Activated CD4-positive, alpha-beta memory T cell treated with anti-CD3 and anti-CD28 coated beads, Interleukin-2, amount 10 ng/mL, durations not matched to agents 7 days and 5 days (primary cell): ENCODE data around the gene GATAD2B. TPM values are rescaled to one million over a fixed set of nuclear protein-coding genes. Genes with fewer than 3 reads are reported as not detected.
A peak's percentile ranks its signal among the peaks of the same experiment; 100 is the strongest.

Experiments used
- CTCF ChIA-PET: fragments of 350-600 bp; sonication (Branson Sonifier 250); formaldehyde crosslinking; loops from one replicate; lab custom pipeline; 2021; ENCODE audit warnings: antibody characterized with exemption, inconsistent platforms; lab: Charles Lee
- POLR2A ChIA-PET: fragments of 350-600 bp; sonication (Branson Sonifier 250); formaldehyde crosslinking; loops from one replicate; lab custom pipeline; 2021; ENCODE audit warnings: antibody characterized with exemption; lab: Charles Lee
- DNase-seq: peaks from one replicate; pipeline ENCODE4 v3.0.0-alpha.2; 2020
- H3K27ac Mint-ChIP-seq: one replicate; pipeline ENCODE4 v1.8.0; 2021; ENCODE audit warnings: mild to moderate bottlenecking, mixed read lengths
- H3K27me3 Mint-ChIP-seq: one replicate; pipeline ENCODE4 v1.8.0; 2021; ENCODE audit warnings: mixed read lengths
- H3K36me3 Mint-ChIP-seq: one replicate; pipeline ENCODE4 v1.8.0; 2021; ENCODE audit warnings: low read depth, mixed read lengths
- H3K4me1 Mint-ChIP-seq: one replicate; pipeline ENCODE4 v1.8.0; 2021; ENCODE audit warnings: mixed read lengths
- H3K4me3 Mint-ChIP-seq: one replicate; pipeline ENCODE4 v1.8.0; 2021; ENCODE audit warnings: mild to moderate bottlenecking, mixed read lengths
- H3K9me3 Mint-ChIP-seq: one replicate; pipeline ENCODE4 v1.8.0; 2021; ENCODE audit warnings: mixed read lengths
- total RNA-seq, 2 experiments: library from RNA; stranded (reverse); gene quantifications; one replicate each; pipeline ENCODE4 v1.2.3, GENCODE V29; 2021

The GATAD2B gene
- total RNA-seq, 2 experiments from 2014 or later = 70.8 to 71.1 TPM

GRCh38 chr1:153795934-153796785 lies 126.6 kb downstream of the GATAD2B start:
- no peak overlapping the region for H3K4me3 Mint-ChIP-seq
- H3K27ac Mint-ChIP-seq = no peak overlapping the region
- H3K36me3 Mint-ChIP-seq = no peaks in the 10 kb centered on the region

GRCh38 chr1:153795330-153795837 lies 127.4 kb downstream of the GATAD2B start:
- DNase-seq = no peak
- Mint-ChIP-seq H3K27me3 (no peaks in the 10 kb centered on the region), H3K9me3 (no peaks in the 10 kb centered on the region), H3K4me3 (no peak overlapping the region), H3K4me1 (peaks cover 38% of the 10 kb centered on the region), H3K27ac (no peak overlapping the region), H3K36me3 (no peaks in the 10 kb centered on the region)
- ChIA-PET POLR2A (no interaction called here), CTCF (interaction anchor here (1.0 to 4.5 kb wide), 4 partner anchors 12 to 191 kb away, joined by 3 to 43 read pairs (median 4); partner anchors contain the start of gene RAB13)

More at GRCh38 chr1:153795934-153796785, 126.6 kb downstream of the GATAD2B start:
- ChIA-PET CTCF (interaction anchor here (1.0 to 4.5 kb wide), 8 partner anchors 11 to 191 kb away, joined by 3 to 43 read pairs (median 4); partner anchors contain the start of genes CREB3L4 and RAB13), POLR2A (interaction anchor here (0.8 to 1.5 kb wide), 6 partner anchors 9 to 194 kb away, joined by 3 to 5 read pairs (median 4); partner anchors contain the start of genes JTB and RPS27)
- peaks cover 31% of the 10 kb centered on the region for H3K4me1 Mint-ChIP-seq
- H3K9me3 Mint-ChIP-seq = no peaks in the 10 kb centered on the region
- no peak for DNase-seq
- H3K27me3 Mint-ChIP-seq = no peaks in the 10 kb centered on the region

GRCh38 chr1:153794624-153795329 lies 128.0 kb downstream of the GATAD2B start:
- ChIA-PET POLR2A (no interaction called here), CTCF (interaction anchor here (1.0 to 4.5 kb wide), 2 partner anchors 150 to 192 kb away, joined by 3 to 43 read pairs; partner anchors contain the start of gene RAB13)
- Mint-ChIP-seq H3K36me3 (peaks cover 3% of the 10 kb centered on the region), H3K9me3 (no peaks in the 10 kb centered on the region), H3K4me3 (no peak overlapping the region), H3K4me1 (peaks cover 45% of the 10 kb centered on the region), H3K27ac (no peak overlapping the region), H3K27me3 (no peaks in the 10 kb centered on the region)
- no peak for DNase-seq

GRCh38 chr1:153793973-153794615 lies 128.7 kb downstream of the GATAD2B start:
- no peak for DNase-seq
- peaks cover 49% of the 10 kb centered on the region for H3K4me1 Mint-ChIP-seq
- peaks cover 4% of the 10 kb centered on the region for H3K36me3 Mint-ChIP-seq
- ChIA-PET CTCF (no interaction called here), POLR2A (interaction anchor here (1.7 kb wide), 1 partner anchor 9 kb away, joined by 7 read pairs; no protein-coding TSS in a partner anchor)
- H3K27ac Mint-ChIP-seq = no peak overlapping the region
- no peaks in the 10 kb centered on the region for H3K9me3 Mint-ChIP-seq
- H3K4me3 Mint-ChIP-seq = no peak overlapping the region
- no peaks in the 10 kb centered on the region for H3K27me3 Mint-ChIP-seq

GRCh38 chr1:153793261-153793972 lies 129.4 kb downstream of the GATAD2B start:
- no peak overlapping the region for H3K4me3 Mint-ChIP-seq
- H3K27ac Mint-ChIP-seq = no peak overlapping the region
- peaks cover 3% of the 10 kb centered on the region for H3K27me3 Mint-ChIP-seq
- ChIA-PET POLR2A (interaction anchor here (0.8 to 1.7 kb wide), 4 partner anchors 10 to 198 kb away, joined by 3 to 7 read pairs (median 4); no protein-coding TSS in a partner anchor), CTCF (interaction anchor here (3.6 kb wide), 1 partner anchor 193 kb away, joined by 17 read pairs; the partner anchor contains the start of gene RAB13)
- peaks cover 4% of the 10 kb centered on the region for H3K36me3 Mint-ChIP-seq
- peaks cover 52% of the 10 kb centered on the region for H3K4me1 Mint-ChIP-seq
- no peaks in the 10 kb centered on the region for H3K9me3 Mint-ChIP-seq
- DNase-seq = no peak

- no peak overlapping the region for H3K27ac Mint-ChIP-seq
- H3K27me3 Mint-ChIP-seq = peaks cover 8% of the 10 kb centered on the region
- no peaks in the 10 kb centered on the region for H3K9me3 Mint-ChIP-seq
- no peak for DNase-seq
- H3K4me3 Mint-ChIP-seq = no peak overlapping the region
- CTCF ChIA-PET = interaction anchor here (0.7 to 3.6 kb wide), 4 partner anchors 9 to 245 kb away, joined by 3 to 17 read pairs (median 4); partner anchors contain the start of gene RAB13
- peaks cover 4% of the 10 kb centered on the region for H3K36me3 Mint-ChIP-seq
- POLR2A ChIA-PET = interaction anchor here (0.8 to 1.7 kb wide), 5 partner anchors 9 to 198 kb away, joined by 3 to 7 read pairs (median 4); no protein-coding TSS in a partner anchor
- peaks cover 54% of the 10 kb centered on the region for H3K4me1 Mint-ChIP-seq
Observed at GRCh38 chr1:153792631-153793041, 130.1 kb downstream of the GATAD2B start.

GRCh38 chr1:153791648-153792253 lies 131.0 kb downstream of the GATAD2B start:
- Mint-ChIP-seq H3K27ac (peak overlapping the region; percentile 62), H3K27me3 (peaks cover 13% of the 10 kb centered on the region), H3K36me3 (peaks cover 4% of the 10 kb centered on the region), H3K9me3 (no peaks in the 10 kb centered on the region), H3K4me1 (peaks cover 48% of the 10 kb centered on the region), H3K4me3 (peak overlapping the region; percentile 17)
- ChIA-PET CTCF (interaction anchor here (0.6 to 3.6 kb wide), 7 partner anchors 8 to 356 kb away, joined by 3 to 17 read pairs (median 3); partner anchors contain the start of gene RAB13), POLR2A (interaction anchor here (1.0 to 1.4 kb wide), 9 partner anchors 8 to 195 kb away, joined by 3 to 6 read pairs (median 3); partner anchors contain the start of gene SLC27A3)
- DNase-seq = no peak

- no peak for DNase-seq
- Mint-ChIP-seq H3K9me3 (peaks cover 2% of the 10 kb centered on the region), H3K27ac (peak overlapping the region; percentile 62), H3K27me3 (peaks cover 18% of the 10 kb centered on the region), H3K4me3 (peak overlapping the region; percentile 2), H3K36me3 (peaks cover 4% of the 10 kb centered on the region), H3K4me1 (peaks cover 42% of the 10 kb centered on the region)
- ChIA-PET POLR2A (interaction anchor here (1.0 to 1.4 kb wide), 8 partner anchors 8 to 175 kb away, joined by 3 to 6 read pairs (median 4); partner anchors contain the start of gene SLC27A3), CTCF (interaction anchor here (0.6 to 3.6 kb wide), 6 partner anchors 8 to 357 kb away, joined by 3 to 17 read pairs (median 3); partner anchors contain the start of gene RAB13)
Observed at GRCh38 chr1:153790966-153791647, 131.7 kb downstream of the GATAD2B start.

- POLR2A ChIA-PET = interaction anchor here (0.8 to 1.3 kb wide), 4 partner anchors 9 to 200 kb away, joined by 3 to 5 read pairs (median 4); partner anchors contain the start of genes CREB3L4 and RPS27
- H3K4me1 Mint-ChIP-seq = peaks cover 38% of the 10 kb centered on the region
Observed at GRCh38 chr1:153790313-153790965, 132.3 kb downstream of the GATAD2B start.

More at GRCh38 chr1:153790313-153790965, 132.3 kb downstream of the GATAD2B start:
- peak overlapping the region; percentile 62 for H3K27ac Mint-ChIP-seq
- H3K4me3 Mint-ChIP-seq = peak overlapping the region; percentile 2
- H3K36me3 Mint-ChIP-seq = peaks cover 4% of the 10 kb centered on the region
- CTCF ChIA-PET = interaction anchor here (0.9 to 3.6 kb wide), 2 partner anchors 196 to 200 kb away, joined by 3 to 17 read pairs; partner anchors contain the start of genes RAB13 and RPS27
- H3K27me3 Mint-ChIP-seq = peaks cover 18% of the 10 kb centered on the region
- peaks cover 2% of the 10 kb centered on the region for H3K9me3 Mint-ChIP-seq
- DNase-seq = no peak
